ENCODE results near the gene PTK6.

Gene PTK6

DNA sequence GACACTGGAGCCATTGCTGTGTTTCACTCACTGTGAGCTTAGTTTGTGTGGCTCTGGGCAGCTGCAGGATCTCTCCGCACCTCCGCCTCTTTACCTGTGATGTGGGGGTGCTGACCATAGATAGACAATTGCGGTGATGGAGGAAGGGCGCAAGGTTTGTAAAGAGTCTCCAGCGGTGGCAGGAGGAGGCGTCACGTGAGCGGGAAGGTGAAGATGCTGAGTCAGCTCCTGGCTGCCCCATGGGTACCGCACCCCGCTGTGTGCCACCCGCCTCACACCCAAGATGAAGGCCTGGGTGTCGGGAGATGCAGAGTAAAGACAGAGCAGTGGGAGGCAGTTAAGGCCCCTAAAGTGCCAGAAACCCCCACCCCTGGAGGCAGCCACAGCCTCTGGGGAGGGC lies 55.7 kb downstream of the PTK6 start:
- TF ChIP-seq, protein P1, sequence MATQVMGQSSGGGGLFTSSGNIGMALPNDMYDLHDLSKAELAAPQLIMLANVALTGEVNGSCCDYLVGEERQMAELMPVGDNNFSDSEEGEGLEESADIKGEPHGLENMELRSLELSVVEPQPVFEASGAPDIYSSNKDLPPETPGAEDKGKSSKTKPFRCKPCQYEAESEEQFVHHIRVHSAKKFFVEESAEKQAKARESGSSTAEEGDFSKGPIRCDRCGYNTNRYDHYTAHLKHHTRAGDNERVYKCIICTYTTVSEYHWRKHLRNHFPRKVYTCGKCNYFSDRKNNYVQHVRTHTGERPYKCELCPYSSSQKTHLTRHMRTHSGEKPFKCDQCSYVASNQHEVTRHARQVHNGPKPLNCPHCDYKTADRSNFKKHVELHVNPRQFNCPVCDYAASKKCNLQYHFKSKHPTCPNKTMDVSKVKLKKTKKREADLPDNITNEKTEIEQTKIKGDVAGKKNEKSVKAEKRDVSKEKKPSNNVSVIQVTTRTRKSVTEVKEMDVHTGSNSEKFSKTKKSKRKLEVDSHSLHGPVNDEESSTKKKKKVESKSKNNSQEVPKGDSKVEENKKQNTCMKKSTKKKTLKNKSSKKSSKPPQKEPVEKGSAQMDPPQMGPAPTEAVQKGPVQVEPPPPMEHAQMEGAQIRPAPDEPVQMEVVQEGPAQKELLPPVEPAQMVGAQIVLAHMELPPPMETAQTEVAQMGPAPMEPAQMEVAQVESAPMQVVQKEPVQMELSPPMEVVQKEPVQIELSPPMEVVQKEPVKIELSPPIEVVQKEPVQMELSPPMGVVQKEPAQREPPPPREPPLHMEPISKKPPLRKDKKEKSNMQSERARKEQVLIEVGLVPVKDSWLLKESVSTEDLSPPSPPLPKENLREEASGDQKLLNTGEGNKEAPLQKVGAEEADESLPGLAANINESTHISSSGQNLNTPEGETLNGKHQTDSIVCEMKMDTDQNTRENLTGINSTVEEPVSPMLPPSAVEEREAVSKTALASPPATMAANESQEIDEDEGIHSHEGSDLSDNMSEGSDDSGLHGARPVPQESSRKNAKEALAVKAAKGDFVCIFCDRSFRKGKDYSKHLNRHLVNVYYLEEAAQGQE (IDR thresholded peaks at IDR 0.05; ENCODE audit: insufficient read depth in 1 of 2, low read depth in 2 of 2, low read length in 2 of 2) = no peak
- TF ChIP-seq TAF1 (IDR thresholded peaks at IDR 0.05; ENCODE audit: borderline replicate concordance, insufficient read depth, low read length) (no peak), POLR2AphosphoS5 (IDR thresholded peaks at IDR 0.05; ENCODE audit: low read depth, low read length) (no peak), SIN3A (IDR thresholded peaks at IDR 0.05; ENCODE audit: borderline replicate concordance, insufficient read depth, low read length) (no peak), FOXP2 (optimal IDR thresholded peaks at IDR 0.05; ENCODE audit: borderline replicate concordance, extremely low read depth, extremely low read length, insufficient read depth) (no peak)

DNA sequence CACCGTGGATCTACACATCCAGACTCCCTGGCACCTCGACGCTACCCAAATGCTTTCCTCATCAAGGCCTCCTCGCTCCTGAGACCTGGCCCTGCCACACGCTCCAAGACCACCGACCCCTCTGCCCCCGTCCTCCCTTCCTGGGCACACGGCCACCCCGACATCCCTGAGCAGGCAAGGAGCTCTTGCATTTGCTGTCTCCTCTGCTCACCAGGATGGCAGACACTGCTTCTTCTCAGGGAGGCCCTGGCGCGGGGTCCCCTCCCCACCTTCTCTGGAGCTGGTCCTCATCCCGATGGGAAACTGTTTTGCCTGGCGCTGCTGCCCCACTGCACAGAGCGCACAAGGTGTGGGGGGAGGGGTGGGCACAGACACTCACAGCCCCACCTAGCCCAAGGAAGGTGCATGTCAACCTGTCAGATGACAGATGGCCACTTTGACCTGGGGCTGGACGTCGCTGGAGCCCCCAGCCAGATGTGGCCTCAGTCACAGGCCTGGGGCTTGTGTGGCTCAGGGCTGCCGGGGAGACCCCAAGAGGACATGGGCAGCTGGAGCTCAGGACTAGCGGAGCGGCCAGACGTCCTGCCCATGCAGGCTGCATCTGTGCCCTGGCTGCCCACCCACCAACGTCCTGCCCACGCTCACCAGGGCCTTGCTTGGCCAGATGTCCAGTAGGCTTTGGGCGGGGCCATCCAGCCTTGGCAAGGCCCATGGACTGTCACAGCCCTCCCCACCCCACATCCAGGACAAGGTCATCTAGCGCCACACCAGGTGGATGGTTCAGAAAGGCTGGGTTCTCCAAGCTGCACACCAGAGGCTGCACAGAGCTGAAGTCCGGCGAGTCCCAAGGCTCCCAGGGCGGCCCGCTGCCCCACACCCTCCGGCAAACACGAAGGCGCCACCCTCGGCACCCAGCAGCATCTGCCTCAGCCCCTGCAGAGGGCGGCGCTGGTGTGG lies 58.6 kb downstream of the PTK6 start:
- TF ChIP-seq FOXP2 (optimal IDR thresholded peaks at IDR 0.05; ENCODE audit: borderline replicate concordance, extremely low read depth, extremely low read length, insufficient read depth) = no peak
